HG03432 (cell line): Measurements from ENCODE around the gene DNAH5.

Source experiments
- ATAC-seq: cut with Tn5 transposase; IDR thresholded peaks from one replicate; pipeline ENCODE4 v1.9.1; 2021; ENCODE audit warnings: mild to moderate bottlenecking, moderate library complexity; ENCODE audit not compliant: unreplicated experiment

Gene DNAH5

GRCh38 chr5:13945271-13945670, 783 bp upstream of the DNAH5 start:
- ATAC-seq: no peak

DNA sequence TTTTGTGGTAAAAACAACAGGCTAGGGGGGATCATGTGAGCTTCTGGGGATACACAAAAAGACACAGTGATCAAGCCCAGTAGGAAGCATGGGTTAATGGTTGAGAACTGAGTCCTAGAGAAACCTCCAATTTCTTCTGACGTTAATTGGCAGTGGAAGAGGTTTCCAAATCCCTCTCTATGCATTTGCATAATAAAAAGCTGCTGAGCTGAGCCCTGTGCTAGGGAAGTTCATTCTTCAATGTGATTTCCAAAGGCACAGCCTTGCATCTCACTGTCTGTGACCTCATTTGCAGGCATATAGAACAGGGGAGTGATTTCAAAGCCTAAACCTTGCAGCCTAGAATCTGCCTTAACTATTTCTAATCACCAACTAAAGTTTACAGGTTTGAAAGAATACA, 812 bp downstream of the DNAH5 start:
- ATAC-seq: no peak

DNA sequence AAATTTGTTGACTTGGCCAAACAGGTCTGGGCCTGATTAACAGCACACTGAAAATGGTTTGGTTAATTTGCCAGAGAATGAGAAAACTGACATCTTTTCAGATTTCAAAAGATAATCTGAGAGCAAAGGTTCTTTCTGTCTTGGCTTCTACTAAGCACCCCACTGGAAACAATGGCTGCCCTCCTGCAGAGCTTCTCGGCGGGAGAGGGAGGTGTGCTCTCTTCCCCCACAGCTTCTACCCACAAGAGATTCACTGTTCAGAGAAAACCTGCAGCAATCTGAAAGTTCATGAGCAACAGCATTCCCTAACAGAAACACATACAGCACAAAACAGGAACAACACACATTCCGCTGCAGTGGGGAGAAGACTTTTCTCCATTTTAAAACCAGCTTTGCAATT, 3.0 kb downstream of the DNAH5 start:
- ATAC-seq: no peak

- ATAC-seq: no peak
These were observed 4.8 kb downstream of the DNAH5 start for GRCh38 chr5:13939638-13940037.

DNA sequence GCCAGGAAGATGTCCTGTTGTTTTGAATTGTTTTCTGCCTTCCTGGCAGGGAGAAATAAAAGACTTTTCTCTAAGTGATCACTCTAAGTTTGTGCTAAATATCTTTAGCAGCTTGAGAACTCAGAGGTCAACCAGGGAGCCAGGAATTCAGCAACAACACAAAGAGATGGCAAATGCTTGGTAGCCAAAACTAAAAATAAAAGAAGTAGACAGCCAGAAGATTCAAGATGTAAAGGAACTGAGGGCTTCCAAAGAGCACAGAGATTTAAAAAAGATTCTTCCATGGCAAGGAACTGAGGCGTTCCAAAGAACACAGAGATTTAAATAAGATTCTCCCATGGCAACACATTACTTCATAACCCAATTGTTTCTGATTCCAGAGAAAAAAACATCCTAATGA, 9.6 kb downstream of the DNAH5 start:
- no peak for ATAC-seq

GRCh38 chr5:13934125-13934524, 10.4 kb downstream of the DNAH5 start:
- no peak for ATAC-seq

GRCh38 chr5:13932561-13932960, 11.9 kb downstream of the DNAH5 start:
- ATAC-seq: no peak

DNA sequence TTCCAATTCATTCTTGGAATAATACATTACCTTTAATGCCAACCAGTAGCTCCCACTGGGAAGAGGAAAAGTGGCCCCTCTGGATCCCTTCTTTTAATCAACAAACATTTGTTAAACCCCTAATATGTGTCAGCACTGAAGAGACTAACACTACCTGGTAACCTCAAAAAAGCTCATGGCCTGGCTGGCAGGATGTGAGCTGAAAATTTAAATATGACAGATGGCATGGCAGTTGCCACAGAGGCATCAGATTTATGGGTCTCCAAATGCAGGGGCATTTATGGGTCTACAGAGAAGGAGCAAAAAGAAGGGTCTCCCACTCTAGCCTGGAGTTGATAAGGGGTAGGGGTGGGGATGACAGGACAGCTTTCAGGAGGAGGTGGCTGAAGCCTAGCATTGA, 12.5 kb downstream of the DNAH5 start:
- ATAC-seq: no peak

- no peak for ATAC-seq
These were observed 13.8 kb downstream of the DNAH5 start for GRCh38 chr5:13930541-13931171.

DNA sequence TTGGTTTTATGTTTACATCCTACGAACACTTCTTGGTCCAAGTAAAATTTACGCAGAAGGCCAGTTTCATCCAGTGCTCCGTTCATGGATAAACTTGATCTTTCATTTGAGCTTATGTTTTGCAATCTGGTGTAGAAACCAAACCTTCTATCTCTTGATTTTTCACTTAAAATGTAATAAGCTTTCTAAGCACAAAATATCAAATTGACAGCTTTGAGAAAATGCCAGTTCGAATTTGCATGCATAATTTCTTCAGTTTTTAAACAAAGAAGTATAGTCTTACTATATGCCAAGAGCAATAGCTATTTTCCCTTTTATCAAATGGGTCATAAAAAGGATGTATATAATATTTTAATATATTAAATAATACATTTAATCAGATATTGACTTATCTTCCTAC, 17.8 kb downstream of the DNAH5 start:
- ATAC-seq: no peak

DNA sequence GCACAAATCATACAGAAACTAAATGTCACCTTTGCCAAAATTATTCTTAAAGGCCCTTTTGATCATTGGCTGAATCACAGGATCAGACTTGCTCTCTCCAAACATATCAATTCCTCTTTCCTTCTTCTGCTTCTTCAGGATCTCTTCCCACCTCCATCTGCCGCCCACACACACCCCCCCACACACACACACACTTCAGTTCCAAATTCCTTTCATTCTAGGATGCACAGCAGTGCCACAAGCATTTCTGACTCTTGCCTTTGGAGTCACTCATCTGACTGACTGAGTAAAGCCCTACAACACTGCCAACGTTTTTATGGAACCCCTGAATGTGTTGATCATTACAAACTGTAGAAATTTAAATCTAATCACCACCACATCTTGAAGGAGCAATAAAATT, 22.9 kb downstream of the DNAH5 start:
- no peak for ATAC-seq

GRCh38 chr5:13919786-13920185, 24.7 kb downstream of the DNAH5 start:
- no peak for ATAC-seq

DNA sequence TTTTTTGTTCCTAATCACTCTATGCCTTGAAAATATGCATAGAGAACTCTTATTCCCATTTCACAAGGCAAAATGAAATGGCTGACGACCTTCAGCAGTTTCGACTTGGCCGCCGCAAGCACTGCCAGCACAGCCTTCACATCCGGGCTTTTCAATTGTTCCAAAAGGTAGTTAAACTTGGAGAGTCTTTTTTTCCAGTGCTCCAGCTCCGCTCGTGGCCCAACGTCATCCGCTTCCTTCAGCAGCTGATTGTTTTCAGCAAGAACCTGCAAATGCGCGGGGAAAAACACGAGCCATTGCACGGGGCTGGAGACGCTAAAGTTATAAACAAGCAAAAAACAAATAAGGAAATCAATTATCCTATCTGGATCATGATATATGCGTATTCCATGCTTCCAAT, 25.4 kb downstream of the DNAH5 start:
- ATAC-seq: no peak

DNA sequence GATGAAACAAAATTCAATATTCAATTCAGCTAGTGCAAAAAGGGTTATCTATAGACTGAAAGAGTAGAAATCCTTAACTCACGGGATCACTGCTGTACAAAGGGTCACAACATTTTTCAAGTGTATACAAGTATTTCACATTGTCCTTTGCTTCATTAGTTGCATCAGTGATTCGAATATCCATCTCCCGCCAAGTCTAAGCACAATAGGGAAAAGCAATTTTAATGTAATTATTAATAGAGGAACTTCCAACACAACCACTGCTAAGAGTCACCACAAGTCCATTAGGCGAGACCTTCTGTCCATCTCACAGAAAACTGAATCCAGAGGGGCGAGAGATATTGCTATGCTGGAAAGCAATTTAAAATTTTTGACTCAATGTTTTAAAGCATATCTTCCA, 27.4 kb downstream of the DNAH5 start:
- ATAC-seq: no peak

DNA sequence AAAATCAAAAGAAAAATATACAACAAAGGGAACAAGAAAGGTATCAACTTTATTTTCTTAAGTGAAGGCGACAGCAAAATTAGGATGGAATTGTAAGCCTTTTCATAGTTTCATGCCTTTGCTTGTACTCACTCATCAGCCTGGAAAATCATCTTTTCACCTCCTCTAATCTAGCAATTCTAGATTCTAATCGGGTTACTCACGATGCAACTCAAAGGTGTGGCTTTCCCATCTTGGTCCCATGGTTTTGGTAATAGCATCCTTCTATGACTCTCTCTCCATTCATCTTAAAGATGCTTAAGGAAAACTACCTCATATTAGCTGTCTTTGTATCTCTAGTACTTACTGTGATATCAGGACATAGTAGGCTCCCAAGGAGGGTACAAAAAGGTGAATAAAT, 30.5 kb downstream of the DNAH5 start:
- no peak for ATAC-seq

DNA sequence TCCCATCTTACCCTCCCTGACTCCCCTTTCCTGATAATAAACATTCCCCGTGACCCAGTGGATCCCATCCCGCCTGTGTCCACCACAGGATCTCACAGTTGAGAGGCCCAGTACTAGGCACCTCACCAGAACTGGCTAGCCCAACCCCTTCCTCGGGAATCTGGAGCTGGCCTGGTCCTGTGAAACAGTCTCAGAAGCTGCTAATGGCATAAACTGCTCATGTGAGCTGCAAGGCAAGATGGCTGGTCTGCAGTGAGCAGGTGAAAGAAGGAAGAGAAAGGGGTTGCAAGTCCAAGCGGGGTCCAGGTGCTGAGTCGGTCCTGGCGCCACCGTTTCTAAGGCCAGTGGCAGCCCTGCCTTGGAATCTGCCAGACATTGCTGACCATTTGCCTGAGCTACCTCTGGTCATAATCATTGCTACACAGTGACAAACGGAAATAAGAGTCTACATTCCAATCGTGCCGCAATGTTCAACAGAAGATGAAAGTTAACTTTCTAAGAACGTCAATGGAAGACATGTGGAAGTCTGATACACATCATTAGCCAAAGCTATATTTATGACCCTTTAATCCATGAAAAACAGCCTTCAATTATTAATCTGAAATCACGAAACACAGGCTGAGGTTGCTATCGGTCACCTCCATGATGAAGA, 33.7 kb downstream of the DNAH5 start:
- no peak for ATAC-seq

- no peak for ATAC-seq
These were observed 34.3 kb downstream of the DNAH5 start for GRCh38 chr5:13910201-13910600.

DNA sequence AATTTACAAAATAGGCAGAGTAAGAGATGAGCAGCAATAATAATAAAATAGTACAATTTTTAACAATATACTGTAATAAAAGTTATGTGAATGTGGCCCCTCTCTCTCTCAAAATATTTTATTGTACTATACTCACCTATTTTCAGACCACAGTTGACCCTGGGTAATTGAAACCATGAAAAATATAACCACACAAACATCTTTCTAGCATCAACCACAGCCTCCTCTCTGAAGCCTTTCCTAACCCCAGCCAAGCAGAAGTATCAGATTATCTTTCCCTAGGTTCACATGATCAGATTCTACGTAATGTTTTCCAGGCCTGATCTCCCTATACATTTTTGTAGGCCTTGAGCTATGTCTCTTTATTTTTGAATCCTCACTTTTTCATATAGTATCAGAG, 35.2 kb downstream of the DNAH5 start:
- ATAC-seq: no peak

- ATAC-seq: no peak
These were observed 45.9 kb downstream of the DNAH5 start for GRCh38 chr5:13898569-13898968.

GRCh38 chr5:13878357-13878756, 66.1 kb downstream of the DNAH5 start:
- no peak for ATAC-seq

DNA sequence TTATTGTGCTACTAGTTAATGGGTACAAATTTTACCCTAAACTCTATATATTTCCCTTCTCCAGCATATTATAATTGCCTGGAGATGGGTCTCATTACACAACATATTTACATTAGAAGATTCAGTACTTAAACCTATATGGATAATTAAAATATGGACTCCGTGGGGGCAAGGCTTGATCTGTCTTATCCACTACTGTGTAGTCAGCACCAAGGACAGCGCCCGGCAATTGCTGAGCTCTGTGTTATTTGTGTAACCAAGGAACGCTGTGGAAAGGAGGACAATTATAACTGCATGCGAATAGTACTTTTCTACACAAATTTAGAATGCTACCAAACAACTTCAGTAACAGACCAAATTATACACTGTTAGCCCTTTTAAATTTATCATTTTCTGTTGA, 77.7 kb downstream of the DNAH5 start:
- ATAC-seq: no peak

GRCh38 chr5:13865312-13865711, 79.2 kb downstream of the DNAH5 start:
- no peak for ATAC-seq

DNA sequence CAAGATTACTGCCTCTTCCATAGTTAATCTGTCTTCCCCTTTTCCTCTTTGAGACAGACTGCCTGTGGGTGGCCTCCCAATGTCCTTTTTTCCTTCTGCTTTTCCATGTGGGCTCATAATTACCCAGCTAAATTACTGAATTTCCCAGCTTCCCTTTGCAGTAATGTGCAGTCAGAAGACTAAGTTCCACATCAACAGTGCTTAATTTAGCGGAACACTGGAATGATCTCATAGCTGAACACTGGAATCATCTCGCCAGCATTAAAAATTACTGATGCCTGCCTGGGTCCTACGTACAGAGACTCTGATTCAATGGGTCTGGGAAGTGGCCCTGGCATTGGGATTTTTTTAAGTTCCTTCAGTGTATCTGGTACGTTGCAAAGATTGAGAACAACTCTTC, 84.3 kb downstream of the DNAH5 start:
- ATAC-seq: no peak
